ENCODE data around the gene THBS3. TPM values are rescaled to one million over a fixed set of nuclear protein-coding genes. Genes with fewer than 3 reads are reported as not detected.

The THBS3 gene
- polyA plus RNA-seq, 6 donors from 2014 or later: 1.1 to 3.9 (median 2.2) TPM

Other genes with a start within 250 kb of the THBS3 start
- 10 to 100 TPM in 5 of 6 donors, 1 to 10 TPM in 1; 10.0 to 45.1 (median 29.4) TPM for gene PYGO2, start 246.1 kb downstream of the THBS3 start, polyA plus RNA-seq (ENCODE audit: low read depth in 6 of 6)
- 10 to 100 TPM; 23.3 to 34.0 (median 26.3) TPM for gene SHC1, start 237.2 kb downstream of the THBS3 start, polyA plus RNA-seq (ENCODE audit: low read depth in 6 of 6)
- 100 to 1,000 TPM; 117 to 196 (median 131) TPM for gene CKS1B, start 233.2 kb downstream of the THBS3 start, polyA plus RNA-seq (ENCODE audit: low read depth in 6 of 6)
- 10 to 100 TPM; 37.0 to 57.0 (median 49.4) TPM for gene FLAD1, start 224.6 kb downstream of the THBS3 start, polyA plus RNA-seq (ENCODE audit: low read depth in 6 of 6)
- not detected for gene LENEP, start 214.3 kb downstream of the THBS3 start, polyA plus RNA-seq (ENCODE audit: low read depth in 6 of 6)
- 1 to 10 TPM in 5 of 6 donors, not detected in 1; 2.2 to 5.5 (median 2.7) TPM for gene ZBTB7B, start 205.1 kb downstream of the THBS3 start, polyA plus RNA-seq (ENCODE audit: low read depth in 6 of 6)
- not detected for gene DCST2, start 174.1 kb downstream of the THBS3 start, polyA plus RNA-seq (ENCODE audit: low read depth in 6 of 6)
- not detected for gene DCST1, start 174.1 kb downstream of the THBS3 start, polyA plus RNA-seq (ENCODE audit: low read depth in 6 of 6)
- 1 to 10 TPM; 2.8 to 8.8 (median 7.0) TPM for gene ADAM15, start 156.6 kb downstream of the THBS3 start, polyA plus RNA-seq (ENCODE audit: low read depth in 6 of 6)
- gene EFNA4, start 144.2 kb downstream of the THBS3 start, polyA plus RNA-seq (ENCODE audit: low read depth in 6 of 6): 1 to 10 TPM in 5 of 6 donors, not detected in 1; 2.6 to 6.0 (median 3.3) TPM
- 1 to 10 TPM in 3 of 6 donors, under 1 TPM in 2, not detected in 1; 0.54 to 2.9 (median 2.1) TPM for gene EFNA3, start 129.1 kb downstream of the THBS3 start, polyA plus RNA-seq (ENCODE audit: low read depth in 6 of 6)
- gene EFNA1, start 80.0 kb downstream of the THBS3 start, polyA plus RNA-seq (ENCODE audit: low read depth in 6 of 6): under 1 TPM in 3 of 6 donors, not detected in 3; 0.18 to 0.82 (median 0.56) TPM
- 100 to 1,000 TPM; 152 to 273 (median 201) TPM for gene SLC50A1, start 72.0 kb downstream of the THBS3 start, polyA plus RNA-seq (ENCODE audit: low read depth in 6 of 6)
- gene DPM3, start 67.4 kb downstream of the THBS3 start, polyA plus RNA-seq (ENCODE audit: low read depth in 6 of 6): 100 to 1,000 TPM in 1 of 6 donors, 10 to 100 TPM in 5; 77.4 to 100 (median 90.5) TPM
- gene KRTCAP2, start 34.6 kb downstream of the THBS3 start, polyA plus RNA-seq (ENCODE audit: low read depth in 6 of 6): 100 to 1,000 TPM; 340 to 379 (median 354) TPM
- under 1 TPM in 2 of 6 donors, not detected in 4; 0.13 to 0.35 TPM for gene TRIM46, start 34.0 kb downstream of the THBS3 start, polyA plus RNA-seq (ENCODE audit: low read depth in 6 of 6)
- gene MTX1, start 798 bp upstream of the THBS3 start, polyA plus RNA-seq (ENCODE audit: low read depth in 6 of 6): 10 to 100 TPM; 35.5 to 49.1 (median 42.0) TPM
- gene ENTREP3, start 47.6 kb upstream of the THBS3 start, polyA plus RNA-seq (ENCODE audit: low read depth in 6 of 6): 1 to 10 TPM in 3 of 6 donors, under 1 TPM in 3; 0.54 to 1.7 (median 1.2) TPM
- gene SCAMP3, start 54.5 kb upstream of the THBS3 start, polyA plus RNA-seq (ENCODE audit: low read depth in 6 of 6): 100 to 1,000 TPM; 100 to 142 (median 125) TPM
- 10 to 100 TPM; 11.6 to 28.2 (median 18.1) TPM for gene CLK2, start 65.6 kb upstream of the THBS3 start, polyA plus RNA-seq (ENCODE audit: low read depth in 6 of 6)
- gene HCN3, start 69.6 kb upstream of the THBS3 start, polyA plus RNA-seq (ENCODE audit: low read depth in 6 of 6): under 1 TPM in 2 of 6 donors, not detected in 4; 0.08 to 0.33 TPM
- not detected for gene PKLR, start 93.5 kb upstream of the THBS3 start, polyA plus RNA-seq (ENCODE audit: low read depth in 6 of 6)
- gene FDPS, start 101.0 kb upstream of the THBS3 start, polyA plus RNA-seq (ENCODE audit: low read depth in 6 of 6): 100 to 1,000 TPM in 5 of 6 donors, 10 to 100 TPM in 1; 99.4 to 187 (median 117) TPM
- gene RUSC1, start 113.0 kb upstream of the THBS3 start, polyA plus RNA-seq (ENCODE audit: low read depth in 6 of 6): 1 to 10 TPM in 5 of 6 donors, not detected in 1; 3.4 to 6.5 (median 5.0) TPM

All from naive B cell (primary cell).